Femur (tissue), 1 donor: ENCODE data around the gene CALHM3.
"Not testable (repeated sequence)": the region's sequence is repeated elsewhere in the genome, so short reads cannot be mapped to it uniquely, and the experiment has no call there.

ENCODE experiments used
- DNase-seq: peaks from one replicate; pipeline ENCODE4 v3.0.0-alpha.2; 2017

Gene CALHM3, protein sequence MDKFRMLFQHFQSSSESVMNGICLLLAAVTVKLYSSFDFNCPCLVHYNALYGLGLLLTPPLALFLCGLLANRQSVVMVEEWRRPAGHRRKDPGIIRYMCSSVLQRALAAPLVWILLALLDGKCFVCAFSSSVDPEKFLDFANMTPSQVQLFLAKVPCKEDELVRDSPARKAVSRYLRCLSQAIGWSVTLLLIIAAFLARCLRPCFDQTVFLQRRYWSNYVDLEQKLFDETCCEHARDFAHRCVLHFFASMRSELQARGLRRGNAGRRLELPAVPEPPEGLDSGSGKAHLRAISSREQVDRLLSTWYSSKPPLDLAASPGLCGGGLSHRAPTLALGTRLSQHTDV

GRCh38 chr10:103479135-103479534 is at the start of gene CALHM3:
CALHM3 (minus strand) TSS chr10:103479240; CDS start chr10:103479032, 208 bp downstream.
- DNase-seq = no peak

- no peak for DNase-seq
Observed at GRCh38 chr10:103528549-103528948, 49.5 kb upstream of the CALHM3 start.

DNA sequence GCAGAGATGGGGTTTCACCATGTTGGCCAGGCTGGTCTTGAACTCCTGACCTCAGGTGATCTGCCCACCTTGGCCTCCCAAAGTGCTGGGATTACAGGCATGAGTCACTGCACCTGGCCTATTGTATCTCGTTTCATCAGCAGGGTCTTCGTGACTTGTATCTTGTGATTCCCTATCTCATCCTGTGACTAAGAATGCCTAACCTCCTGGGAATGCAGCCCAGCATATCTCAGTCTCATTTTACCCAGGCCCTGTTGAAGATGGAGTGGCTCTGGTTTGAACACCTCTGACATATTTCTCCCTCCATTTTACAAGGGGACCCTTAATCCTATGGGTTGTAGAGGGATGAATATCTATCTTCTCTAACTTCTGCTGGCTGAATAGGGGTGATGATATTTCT is 48.4 kb upstream of the CALHM3 start:
- DNase-seq = not testable (repeated sequence)

- DNase-seq = no peak
Observed at GRCh38 chr10:103525901-103526300, 46.9 kb upstream of the CALHM3 start.

DNA sequence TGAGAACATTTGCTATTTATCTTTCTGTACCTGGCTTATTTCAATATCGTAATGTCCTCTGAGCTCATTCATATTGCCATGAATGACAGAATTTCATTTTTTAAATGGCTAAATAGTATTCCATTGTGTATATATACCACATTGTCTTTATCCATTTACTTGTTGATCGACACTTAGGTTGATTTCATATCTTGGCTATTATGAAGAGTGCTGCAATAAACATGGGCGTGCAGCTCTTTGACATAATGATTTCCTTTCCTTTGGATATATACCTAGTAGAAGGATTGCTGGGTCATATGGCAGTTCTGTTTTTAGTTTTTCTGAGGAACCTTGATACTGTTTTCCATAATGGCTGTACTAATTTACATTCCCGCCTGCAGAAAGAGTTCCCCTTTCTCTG is 44.6 kb upstream of the CALHM3 start:
- DNase-seq = no peak

DNA sequence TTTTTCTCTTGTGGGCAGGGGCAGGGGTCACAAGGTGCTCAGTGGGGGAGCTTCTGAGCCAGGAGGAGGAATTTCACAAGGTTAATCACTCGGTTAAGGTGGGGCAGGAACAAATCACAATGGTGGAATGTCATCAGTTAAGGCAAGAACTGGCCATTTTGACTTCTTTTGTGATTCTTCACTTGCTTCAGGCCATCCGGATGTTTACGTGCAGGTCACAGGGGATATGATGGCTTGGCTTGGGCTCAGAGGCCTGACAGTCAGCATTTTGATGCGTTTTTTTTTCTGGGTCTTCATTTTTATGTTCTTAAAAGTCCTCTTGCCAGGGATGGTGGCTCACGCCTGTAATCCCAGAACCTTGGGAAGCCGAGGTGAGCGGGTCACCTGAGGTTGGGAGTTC is 43.0 kb upstream of the CALHM3 start:
- DNase-seq = not testable (repeated sequence)

GRCh38 chr10:103519798-103520197 is 40.8 kb upstream of the CALHM3 start:
- DNase-seq = no peak

DNA sequence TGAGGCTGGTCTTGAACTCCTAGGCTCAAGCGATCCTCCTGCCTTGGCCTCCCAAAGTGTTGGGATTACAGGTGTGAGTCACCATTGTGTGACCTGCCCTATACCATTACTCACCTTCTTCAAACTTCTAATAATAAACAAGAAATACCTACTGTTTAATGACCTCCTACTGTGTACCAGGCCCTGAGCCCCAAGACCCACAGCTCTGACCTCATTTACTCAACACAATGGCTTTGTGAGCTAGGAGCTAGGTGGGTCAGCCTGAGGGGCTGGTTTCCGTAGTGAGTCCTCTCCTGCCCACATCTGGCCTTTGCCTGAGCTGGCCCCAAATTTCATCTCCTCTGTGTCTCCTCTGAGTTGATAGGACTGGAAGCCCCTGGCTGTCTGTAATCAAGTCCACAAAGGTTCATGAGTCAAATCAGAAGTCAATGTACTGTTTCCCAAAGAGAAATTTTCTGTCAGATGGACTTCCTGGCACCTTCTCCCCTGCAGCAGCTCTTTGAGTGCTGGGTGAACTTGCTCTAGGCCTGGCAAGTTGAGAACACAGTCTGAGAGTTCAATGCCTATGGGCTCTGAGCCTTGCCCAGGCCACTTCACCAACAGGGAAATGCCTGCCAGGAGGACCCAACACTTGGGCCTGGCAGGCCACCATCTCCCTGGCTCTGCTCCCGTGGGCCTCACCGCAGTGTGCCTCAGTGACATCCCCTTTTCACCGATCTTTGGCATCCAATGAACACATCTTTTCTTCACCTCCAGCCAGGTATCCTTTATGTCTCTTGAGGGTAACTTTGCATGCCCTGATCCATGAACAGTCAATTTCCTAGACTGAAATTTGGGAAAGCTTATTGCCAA is 38.4 kb upstream of the CALHM3 start:
- no peak for DNase-seq

- no peak for DNase-seq
Observed at GRCh38 chr10:103514244-103514643, 35.2 kb upstream of the CALHM3 start.

DNA sequence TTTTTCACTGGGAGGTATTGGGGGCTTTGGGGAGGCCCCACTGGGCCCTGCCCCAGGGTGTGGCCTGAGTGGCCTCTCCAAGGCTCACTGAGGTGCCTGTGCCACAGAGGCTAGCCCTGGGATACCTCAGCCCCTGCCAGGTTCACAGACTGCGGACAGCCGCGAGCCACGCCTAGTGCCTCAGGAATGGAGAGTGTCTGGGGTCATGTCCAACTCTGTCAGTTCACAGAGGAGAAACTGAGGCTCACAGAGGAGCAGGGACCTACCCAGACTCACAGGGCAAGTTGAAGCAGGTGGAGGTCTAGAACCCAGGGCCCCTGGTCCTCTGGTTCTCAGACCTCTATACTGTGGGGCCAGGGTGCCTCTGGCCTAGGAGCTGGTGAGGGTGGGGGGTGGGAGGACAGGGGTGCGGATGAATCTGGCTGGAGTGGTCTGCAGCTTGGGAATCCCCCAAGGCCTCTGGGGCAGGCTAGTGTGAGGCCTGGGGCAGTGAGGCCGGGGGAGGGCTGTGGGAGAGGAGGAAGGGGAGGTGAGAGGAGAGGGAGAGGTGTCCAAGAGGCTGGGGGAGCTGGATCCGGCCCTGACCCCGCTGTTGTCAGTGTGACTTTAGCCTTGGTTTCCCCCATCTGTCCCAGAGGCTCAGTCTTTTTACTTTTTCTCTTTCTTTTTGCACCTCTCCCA is 34.5 kb upstream of the CALHM3 start:
- no peak for DNase-seq

DNA sequence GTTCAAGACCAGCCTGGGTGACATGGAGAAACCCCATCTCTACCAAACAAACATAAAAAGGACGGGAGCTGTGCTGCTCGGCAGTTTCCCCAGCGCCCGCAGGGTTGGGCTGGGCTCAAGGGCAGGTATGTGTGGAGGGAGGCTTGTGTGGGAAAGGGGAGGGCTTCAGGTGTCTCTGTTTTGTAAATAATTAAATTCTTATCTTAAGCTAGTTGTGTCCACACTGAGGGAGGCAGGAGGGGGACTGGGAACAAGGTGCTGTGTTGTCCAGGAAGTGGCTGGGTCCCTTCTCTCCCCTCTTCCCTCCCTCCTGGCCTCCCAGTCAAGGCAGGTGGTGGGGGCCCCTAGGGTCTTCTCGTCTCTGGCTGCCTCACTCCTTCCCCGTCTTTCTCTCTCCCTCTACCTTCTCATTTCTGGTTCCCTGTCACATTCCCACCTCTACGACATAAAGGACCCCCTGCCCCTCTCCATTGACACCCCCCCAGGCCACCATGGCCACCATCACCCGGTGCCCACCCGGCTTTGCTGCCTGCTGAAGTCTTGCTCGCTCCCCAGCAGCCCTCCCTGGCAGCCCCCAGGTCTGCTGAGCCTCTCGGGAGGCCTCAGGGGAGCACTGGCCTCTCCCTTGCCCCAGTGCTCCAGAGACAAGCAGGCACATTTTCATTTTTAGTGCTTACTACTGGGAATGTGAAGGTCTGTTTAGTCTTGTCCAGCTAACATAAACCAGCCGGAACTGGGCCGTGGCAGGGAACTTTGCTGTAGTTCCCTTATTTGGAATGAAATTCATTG is 33.7 kb upstream of the CALHM3 start:
- no peak for DNase-seq

- no peak for DNase-seq
Observed at GRCh38 chr10:103512166-103512565, 33.1 kb upstream of the CALHM3 start.

DNA sequence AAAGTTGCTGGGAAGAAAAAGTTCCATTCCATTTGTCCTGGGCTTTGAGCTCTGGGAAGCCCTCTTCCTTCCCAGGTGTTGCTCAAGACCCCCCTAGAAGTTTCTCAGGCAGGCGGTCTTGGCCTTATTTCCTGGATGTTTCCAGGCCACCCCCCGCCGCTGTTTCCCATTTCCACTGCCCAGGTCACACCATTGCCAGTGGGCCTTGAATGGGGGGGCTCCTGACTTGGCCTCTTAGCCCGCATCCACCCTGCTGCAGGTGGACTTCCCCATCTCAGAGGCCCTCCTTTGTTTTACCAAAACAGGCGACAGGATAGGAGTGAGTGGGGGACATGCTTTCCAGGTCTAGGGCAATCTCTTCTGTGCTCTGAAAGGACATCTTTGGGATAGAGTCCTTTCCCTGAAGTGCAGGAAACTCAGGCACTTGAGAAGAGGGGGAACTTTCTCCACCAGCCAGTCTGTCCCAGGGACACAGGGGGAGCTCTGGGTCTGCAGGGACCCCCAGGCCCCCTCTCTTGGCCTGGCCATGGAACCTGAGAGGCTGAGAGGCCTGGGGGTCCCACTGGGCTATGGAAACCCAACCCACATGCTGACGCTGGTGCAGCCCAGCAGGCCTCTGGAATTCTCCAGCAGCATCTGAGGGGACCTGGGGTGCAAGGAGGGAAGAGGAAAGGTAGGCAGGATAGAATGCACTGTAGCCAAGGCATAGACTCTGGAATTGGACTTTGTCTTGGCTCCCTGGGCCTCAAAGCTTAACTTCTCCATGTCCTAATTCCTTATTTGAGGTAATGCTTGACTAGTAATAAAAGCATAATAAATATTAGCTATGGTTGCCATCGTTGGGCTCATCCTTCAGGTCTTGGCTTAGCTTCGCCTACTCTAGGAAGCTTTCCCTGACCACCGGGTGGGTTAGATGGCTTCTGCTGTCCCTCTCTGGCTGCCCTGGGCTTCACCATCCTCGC is 32.0 kb upstream of the CALHM3 start:
- DNase-seq = no peak

GRCh38 chr10:103510046-103510685 is 31.1 kb upstream of the CALHM3 start:
- DNase-seq = no peak

- DNase-seq = no peak
Observed at GRCh38 chr10:103507235-103508191, 28.5 kb upstream of the CALHM3 start.

- no peak for DNase-seq
Observed at GRCh38 chr10:103506061-103506460, 27.0 kb upstream of the CALHM3 start.

GRCh38 chr10:103504181-103504783 is 25.2 kb upstream of the CALHM3 start:
- no peak for DNase-seq

- not testable (repeated sequence) for DNase-seq
Observed at GRCh38 chr10:103503777-103504176, 24.7 kb upstream of the CALHM3 start.
